ENCODE results near the gene CCR2. TPM values are rescaled to one million over a fixed set of nuclear protein-coding genes. Genes with fewer than 3 reads are reported as not detected.

Gene CCR2
- total and polyA plus RNA-seq, 2 of the 4 experiments (the other 2 are of a cell fraction), result not detected

GRCh38 chr3:46356909-46357308 lies 3.0 kb downstream of the CCR2 start:
- Histone ChIP-seq H3K14ac (replicated peaks; ENCODE audit: low read depth, low read length) (no peak overlapping the region), H3K9me1 (ENCODE audit: insufficient read depth, low read length) (no peaks in the 10 kb centered on the region), H4K91ac (ENCODE audit: insufficient read depth, low read depth, low read length) (no peak overlapping the region), H4K5ac (ENCODE audit: low read depth, low read length) (no peak overlapping the region), H4K8ac (ENCODE audit: low read depth in 2 of 2, low read length in 2 of 2) (no peak overlapping the region), H3K9me3 (ENCODE audit: control insufficient read depth, insufficient read depth, low read length) (no peaks in the 10 kb centered on the region), H3K4me2 (ENCODE audit: low read depth, low read length) (no peak overlapping the region), H2AK5ac (ENCODE audit: low read depth, low read length) (no peak overlapping the region), H2BK5ac (ENCODE audit: low read depth, low read length, poor library complexity, severe bottlenecking) (no peak overlapping the region), H3K4ac (ENCODE audit: low read depth, low read length) (no peak overlapping the region), H4K20me1 (ENCODE audit: insufficient read depth, low read length) (no peaks in the 10 kb centered on the region), H3K4me1 (ENCODE audit: control insufficient read depth, insufficient read depth, low read length) (no peaks in the 10 kb centered on the region), H3K23ac (ENCODE audit: low read depth, low read length) (no peak overlapping the region), H3K79me1 (ENCODE audit: low read depth in 1 of 2, low read length in 2 of 2) (no peaks in the 10 kb centered on the region), H3K4me3 (ENCODE audit: insufficient read depth, low read depth, low read length) (no peak overlapping the region), H3K18ac (ENCODE audit: low read depth, low read length) (no peak overlapping the region), H2AFZ (replicated peaks; ENCODE audit: low read length, poor library complexity) (no peak overlapping the region), H3K27me3 (ENCODE audit: control insufficient read depth, insufficient read depth, low read length) (peaks cover 55% of the 10 kb centered on the region), H3K27ac (ENCODE audit: insufficient read depth, low read length) (no peak overlapping the region), H3K56ac (ENCODE audit: extremely low read depth, insufficient read depth, low read length) (no peak overlapping the region), H3K9ac (ENCODE audit: low read depth, low read length) (no peak overlapping the region), H2BK120ac (ENCODE audit: low read depth, low read length) (no peak overlapping the region), H2BK15ac (ENCODE audit: low read depth, low read length) (no peak overlapping the region), H3K36me3 (ENCODE audit: control insufficient read depth, insufficient read depth, low read length) (no peaks in the 10 kb centered on the region), H2BK20ac (ENCODE audit: low read depth, low read length) (no peak overlapping the region), H2AK9ac (replicated peaks; ENCODE audit: low read depth, low read length, poor library complexity) (no peak overlapping the region)
- dilution Hi-C loops (cut with HindIII; ENCODE audit: low sequenced_read_pairs, unreplicated experiment), result no loop called here
- WGBS, 2 experiments (ENCODE audit: extremely low coverage in 2 of 2, insufficient read length in 1 of 2), result 93% methylated on average over 3 of the region's 4 CpGs; no CpG with 5 or more reads in 1 of the 2 experiments
- TF ChIP-seq CHD1 (IDR thresholded peaks at IDR 0.05; ENCODE audit: low read depth, low read length) (no peak), POLR2A (IDR thresholded peaks at IDR 0.05; ENCODE audit: low read depth, low read length) (no peak), USF2 (IDR thresholded peaks at IDR 0.05; ENCODE audit: low read depth, low read length) (no peak), RCOR1 (IDR thresholded peaks at IDR 0.05; ENCODE audit: insufficient replicate concordance, low read length) (no peak), FOS (IDR thresholded peaks at IDR 0.05; ENCODE audit: low read depth, low read length) (no peak), MAFK (IDR thresholded peaks at IDR 0.05; ENCODE audit: low read depth, low read length) (no peak), RAD21 (IDR thresholded peaks at IDR 0.05; ENCODE audit: low read length) (no peak), SMC3 (IDR thresholded peaks at IDR 0.05; ENCODE audit: low read depth, low read length) (no peak), CEBPB (IDR thresholded peaks at IDR 0.05; ENCODE audit: low read depth, low read length) (no peak), ELK1 (IDR thresholded peaks at IDR 0.05; ENCODE audit: borderline replicate concordance, low read depth, low read length) (no peak), RFX5 (IDR thresholded peaks at IDR 0.05; ENCODE audit: low read depth, low read length) (no peak)
- TF ChIP-seq, protein P1, sequence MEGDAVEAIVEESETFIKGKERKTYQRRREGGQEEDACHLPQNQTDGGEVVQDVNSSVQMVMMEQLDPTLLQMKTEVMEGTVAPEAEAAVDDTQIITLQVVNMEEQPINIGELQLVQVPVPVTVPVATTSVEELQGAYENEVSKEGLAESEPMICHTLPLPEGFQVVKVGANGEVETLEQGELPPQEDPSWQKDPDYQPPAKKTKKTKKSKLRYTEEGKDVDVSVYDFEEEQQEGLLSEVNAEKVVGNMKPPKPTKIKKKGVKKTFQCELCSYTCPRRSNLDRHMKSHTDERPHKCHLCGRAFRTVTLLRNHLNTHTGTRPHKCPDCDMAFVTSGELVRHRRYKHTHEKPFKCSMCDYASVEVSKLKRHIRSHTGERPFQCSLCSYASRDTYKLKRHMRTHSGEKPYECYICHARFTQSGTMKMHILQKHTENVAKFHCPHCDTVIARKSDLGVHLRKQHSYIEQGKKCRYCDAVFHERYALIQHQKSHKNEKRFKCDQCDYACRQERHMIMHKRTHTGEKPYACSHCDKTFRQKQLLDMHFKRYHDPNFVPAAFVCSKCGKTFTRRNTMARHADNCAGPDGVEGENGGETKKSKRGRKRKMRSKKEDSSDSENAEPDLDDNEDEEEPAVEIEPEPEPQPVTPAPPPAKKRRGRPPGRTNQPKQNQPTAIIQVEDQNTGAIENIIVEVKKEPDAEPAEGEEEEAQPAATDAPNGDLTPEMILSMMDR (conservative IDR thresholded peaks at IDR 0.05; ENCODE audit: low read depth, low read length), result no peak
- intact Hi-C loops (cut with micrococcal nuclease), result no loop called here
- BruUV-seq (replicated peaks), result no TSS peak
- POLR2A ChIA-PET (ENCODE audit: unreplicated experiment), result no interaction called here
- CTCF ChIA-PET, result no interaction called here
- in situ Hi-C loops (cut with MboI; ENCODE audit: low sequenced_read_pairs), result no loop called here
- no peak for DNase-seq
- ATAC-seq (ENCODE audit: low read depth), result no peak
